GF-D8 (cell line): ENCODE results near the gene DAZAP2.

Experiments
- DNase-seq: peaks from one replicate; lab custom pipeline; 2025; lab: John Stamatoyannopoulos, UW

DAZAP2 gene

GRCh38 chr12:51238510-51239334 lies at the start of gene DAZAP2:
Gene DAZAP2, plus strand, starts transcription at chr12:51238826. Its CDS starts 82 bp downstream, at chr12:51238908.
- DNase-seq: peak; percentile 89

DNA sequence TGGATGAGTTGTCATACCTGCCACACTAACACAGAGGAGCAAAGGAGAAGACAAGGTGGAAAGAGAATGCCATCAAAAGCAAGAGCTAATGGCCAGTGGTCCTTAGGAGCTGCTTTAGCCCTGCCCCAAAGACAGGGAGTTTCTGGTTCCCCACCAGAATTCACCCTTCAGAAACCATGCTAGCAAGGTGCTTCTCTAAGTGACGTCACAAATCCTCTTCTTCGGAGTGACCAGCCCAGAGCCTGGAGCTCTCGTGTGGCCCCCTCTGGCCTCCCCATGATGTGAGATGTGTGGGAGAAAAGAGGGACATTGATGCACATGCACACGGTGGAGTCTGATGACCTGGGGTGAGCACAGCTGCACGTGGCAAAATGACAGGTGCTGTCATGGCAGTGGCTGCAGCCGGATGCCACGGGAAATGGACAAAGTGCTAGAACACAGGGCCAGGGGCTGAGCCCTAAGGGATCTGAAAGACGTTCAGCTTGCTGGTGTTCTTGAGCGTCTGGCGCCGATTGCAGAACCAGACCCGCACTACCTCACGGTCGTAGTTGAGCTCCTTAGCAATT lies 48.8 kb upstream of the DAZAP2 start:
- DNase-seq: no peak

DNA sequence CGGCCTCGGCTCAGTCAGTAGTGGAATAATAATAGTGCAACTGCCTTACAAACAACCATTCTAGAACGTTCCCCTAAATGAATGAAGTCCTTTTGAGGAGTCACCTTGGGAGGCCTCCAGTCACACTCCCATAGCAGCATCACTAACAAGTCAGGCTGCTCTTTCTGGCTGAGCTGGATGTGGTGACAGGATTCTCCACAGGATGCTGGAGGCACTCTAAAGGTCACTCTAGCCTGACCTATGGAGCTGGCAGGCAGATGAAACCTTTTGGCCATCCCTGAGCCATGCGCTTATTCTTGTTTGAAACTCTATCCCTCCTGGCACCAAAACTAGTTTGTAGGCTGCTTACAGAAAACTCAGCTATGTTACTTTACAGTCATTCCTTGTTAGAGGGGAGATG lies 47.8 kb upstream of the DAZAP2 start:
- no peak for DNase-seq

DNA sequence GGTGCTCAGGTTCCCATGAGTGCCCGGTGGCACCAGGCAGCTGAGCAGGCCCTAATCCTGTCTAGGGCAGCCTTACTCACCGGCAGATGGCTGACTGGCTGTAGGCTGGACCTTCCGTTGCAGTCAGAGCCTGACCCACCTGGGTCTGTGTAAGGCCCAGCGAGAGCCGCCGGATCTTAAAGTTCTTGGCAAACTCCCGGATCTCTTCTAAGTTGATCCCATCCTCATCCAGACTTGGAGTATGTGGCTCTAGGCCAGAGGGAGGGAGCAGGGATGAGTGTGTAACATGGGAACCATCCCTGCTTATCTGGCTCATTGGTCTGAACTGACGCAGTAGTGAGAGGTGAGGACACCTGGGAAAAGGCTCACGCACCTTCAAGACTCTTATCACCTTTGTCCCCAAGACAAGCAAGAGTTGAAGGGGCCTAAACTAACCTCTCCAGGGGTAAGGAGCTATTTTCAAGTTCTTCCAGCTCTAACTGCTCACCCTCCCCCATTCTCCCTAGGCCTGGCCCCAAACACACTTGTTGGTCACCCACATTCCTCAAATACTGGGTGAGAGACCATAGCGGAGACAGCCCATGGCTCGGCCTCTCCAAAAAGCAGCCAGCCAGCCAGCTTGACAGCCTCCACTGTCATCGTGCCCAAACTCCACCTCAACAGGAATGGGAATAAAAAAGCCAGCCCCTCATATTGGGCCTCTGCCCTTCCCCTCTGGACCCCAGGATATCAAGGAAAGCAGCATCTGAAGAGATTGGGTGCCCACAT lies 46.9 kb upstream of the DAZAP2 start:
- no peak for DNase-seq

- DNase-seq: no peak
These were observed 46.3 kb upstream of the DAZAP2 start for GRCh38 chr12:51192284-51192671.

DNA sequence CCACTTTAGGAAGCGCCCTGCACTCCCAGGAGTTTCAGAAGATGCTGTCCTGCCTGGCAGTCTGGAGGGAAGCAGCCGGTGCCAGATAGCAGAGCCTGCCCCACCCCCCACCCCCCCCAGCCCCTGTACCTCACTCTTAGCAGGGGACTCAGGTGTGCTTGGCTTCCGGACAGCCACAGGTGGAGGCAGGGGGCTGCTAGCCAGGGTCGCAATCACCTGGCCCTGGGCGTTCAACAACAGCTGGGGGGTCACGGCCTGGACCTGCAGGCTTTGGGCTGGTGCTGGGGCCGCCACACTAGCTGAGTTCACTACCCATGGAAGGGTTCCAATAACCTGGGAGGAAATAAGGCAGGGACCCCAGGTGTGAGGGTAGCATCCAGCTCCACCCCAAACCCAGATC lies 42.8 kb upstream of the DAZAP2 start:
- DNase-seq: no peak

- DNase-seq: no peak
These were observed 42.1 kb upstream of the DAZAP2 start for GRCh38 chr12:51196547-51196946.

DNA sequence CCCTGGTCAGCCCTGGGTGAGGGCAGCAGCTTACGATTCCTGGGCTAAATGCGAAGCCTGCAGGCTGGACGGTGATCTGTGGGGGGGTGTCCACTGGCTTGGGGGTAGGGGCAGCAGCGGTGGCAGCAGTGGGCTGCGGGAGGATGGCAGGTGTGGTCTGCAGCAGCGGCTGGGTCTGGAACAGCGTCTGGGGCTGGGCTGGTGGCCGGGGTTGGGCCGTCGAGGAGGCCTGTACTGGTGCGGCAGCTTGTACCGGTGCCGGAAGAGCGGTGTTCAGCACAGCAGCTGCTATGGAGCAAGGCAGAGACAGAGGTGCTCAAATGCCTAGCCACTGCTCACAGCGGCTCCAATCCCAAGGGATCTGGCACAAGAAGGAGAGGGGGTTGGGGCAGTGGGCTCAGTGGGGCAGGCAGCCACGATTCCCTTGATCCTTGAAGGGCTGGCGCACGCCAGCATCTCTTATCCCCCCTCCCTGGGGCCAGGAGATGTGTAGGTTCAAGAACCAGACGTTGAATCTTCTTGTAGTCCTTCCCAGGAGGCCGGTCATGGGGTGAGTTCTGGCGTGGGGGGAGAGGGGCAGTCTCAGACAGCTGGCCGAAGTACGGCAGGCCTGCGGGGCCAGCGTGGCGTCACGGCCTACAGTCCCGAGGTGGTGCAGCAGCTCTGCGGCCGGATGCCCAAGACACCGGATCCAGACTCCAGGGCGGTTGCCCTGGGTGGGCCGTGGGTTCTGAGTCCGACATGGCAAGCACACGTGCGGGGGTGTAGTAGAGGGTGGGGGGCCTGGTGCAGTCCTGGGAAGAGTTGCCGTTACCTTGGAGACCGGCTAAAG lies 40.7 kb upstream of the DAZAP2 start:
- DNase-seq: no peak

DNA sequence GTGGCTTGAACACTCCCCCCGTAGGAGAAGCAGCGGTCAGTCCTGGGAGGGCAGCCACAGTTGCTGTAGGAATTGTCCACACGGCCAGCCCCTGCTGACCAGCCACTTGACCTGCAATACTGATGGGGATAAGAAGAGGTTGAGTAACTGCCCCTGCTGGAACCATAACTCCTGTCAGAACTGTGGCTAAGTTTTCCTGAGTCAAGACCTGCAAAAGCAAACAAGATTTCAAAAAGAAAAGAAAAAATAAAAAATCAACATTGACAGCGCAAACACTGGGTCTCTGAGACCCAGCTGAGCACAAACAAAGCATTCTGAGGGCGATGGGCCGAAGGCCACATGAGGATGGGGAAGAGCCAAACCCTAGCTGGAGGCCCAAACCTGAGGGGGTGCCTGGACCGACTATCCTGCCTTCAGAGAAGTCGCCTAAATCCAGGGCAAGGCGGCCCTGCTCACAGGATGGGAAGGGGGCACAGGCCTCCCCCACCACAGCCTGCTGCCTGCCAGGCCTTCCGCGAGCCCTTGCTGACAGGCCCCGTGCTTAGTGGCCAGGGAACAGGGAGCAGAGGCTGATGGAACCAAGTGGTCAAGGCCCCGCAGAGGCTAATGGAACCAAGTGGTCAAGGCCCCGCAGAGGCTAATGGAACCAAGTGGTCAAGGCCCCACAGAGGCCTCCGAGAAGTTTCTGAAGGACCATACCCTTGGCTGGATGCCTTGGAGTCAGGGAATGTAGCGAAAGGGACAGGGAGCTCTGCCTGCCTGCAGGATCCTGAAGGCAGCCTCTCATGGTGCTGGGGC lies 39.9 kb upstream of the DAZAP2 start:
- DNase-seq: no peak

DNA sequence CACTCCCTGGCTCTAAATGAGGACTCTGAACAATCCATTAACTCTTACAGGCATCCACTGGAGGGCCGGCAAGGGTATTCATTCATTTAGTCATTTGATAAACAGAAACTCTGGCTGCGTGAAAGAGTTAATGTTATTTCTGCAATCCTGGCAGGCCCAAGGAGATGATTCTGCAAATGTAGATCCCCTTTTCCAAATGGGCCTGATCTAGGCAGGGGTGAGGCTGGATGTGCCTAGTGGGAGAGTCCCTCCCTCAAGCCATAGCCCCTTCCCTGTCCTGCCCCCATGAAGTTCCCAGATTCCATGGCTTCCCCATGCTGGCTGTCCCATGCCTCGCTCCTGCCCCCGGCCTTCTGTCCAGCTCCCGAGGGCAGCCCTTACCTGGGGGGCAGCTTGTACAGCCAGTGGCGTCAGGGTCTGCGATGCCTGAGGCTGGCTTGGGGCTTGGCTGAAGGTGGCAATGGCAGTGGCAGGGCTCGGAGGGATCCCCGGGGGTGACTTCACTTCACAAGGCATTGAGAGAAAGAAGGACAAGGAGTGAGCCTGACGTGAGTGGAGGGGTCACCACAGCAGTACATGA lies 39.2 kb upstream of the DAZAP2 start:
- no peak for DNase-seq

DNA sequence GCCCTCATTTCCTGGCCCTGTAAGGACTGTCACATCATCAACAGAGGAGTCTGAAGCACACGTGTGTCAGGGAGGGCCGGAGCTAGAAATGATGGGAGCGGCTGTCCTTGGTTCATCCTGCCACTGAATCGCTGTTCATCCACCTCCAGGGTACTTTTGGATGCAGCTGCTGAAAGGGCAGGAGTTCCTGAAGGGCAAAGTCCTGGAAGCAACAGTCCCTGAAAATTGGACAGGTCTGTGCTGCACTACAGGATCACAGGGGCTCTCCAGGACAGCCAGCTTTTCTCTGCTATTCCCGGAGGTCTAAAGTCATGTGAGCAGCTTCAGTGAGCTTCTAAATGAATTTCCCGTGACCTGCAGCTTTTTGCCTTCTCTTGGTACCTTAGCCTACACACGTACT lies 38.5 kb upstream of the DAZAP2 start:
- DNase-seq: no peak

- DNase-seq: no peak
These were observed 37.8 kb upstream of the DAZAP2 start for GRCh38 chr12:51200806-51201205.

DNA sequence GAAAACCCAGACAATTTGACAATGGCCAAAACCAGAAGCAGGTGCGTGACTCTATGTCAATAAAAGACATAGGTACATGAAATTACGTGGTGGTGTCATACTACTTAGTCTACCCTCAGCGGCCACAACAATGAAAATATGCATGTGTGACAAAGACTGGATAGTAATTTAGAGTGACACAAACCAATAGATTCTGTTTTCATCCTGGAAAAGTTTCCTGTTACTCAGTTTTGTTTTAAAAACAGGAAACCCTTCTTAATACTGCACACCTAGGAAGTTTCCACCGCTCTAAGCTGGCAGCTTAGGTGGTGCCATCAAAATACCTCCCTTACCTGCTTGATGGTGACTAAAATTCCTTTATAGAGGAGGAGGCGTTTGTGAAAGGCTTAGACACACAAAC lies 35.9 kb upstream of the DAZAP2 start:
- DNase-seq: no peak

DNA sequence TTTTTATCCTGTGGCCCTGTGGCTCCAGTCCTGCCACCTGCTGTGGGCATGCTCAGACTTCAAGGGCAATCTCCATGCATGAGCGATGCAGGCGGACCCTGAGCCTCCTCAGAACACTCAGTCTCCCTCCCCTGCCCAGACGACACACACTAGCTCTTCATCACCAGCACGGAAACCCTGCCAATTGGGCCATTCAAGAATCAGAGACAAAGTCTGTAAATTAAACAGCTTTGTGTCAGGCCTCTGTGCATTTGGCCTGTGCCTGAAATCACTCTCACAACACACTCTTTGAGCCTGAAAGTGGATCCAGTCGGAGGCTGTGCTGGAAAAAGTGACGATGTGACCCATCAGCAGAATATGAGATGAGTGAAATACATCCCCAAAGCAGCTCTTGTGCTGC lies 33.3 kb upstream of the DAZAP2 start:
- DNase-seq: no peak

DNA sequence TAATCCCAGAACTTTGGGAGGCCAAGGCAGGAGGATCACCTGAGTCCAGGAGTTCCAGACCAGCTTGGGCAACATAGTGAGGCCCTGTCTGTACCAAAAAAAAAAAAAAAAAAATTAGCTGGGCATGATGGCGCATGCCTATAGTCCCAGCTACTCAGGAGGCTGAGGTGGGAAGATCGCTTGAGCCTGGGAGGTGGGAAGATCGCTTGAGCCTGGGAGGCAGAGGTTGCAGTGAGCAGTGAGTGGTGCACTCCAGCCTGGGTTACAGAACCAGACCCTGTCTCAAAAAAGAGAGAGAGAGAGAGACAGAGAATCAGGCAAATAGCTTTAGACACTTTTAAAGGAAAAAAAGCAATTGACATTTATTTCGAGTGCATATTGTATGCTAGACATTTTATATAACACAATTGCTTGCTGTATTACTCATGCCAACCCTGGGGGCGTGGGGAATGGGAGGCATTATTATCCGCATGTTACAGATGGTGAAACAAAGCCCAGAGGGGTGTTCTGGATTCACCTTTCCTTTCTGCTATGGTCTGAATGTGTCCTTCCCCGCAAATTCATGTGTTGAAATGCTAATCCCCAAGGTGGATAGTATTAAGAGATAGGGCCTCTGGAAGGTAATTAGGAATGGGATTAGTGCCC lies 30.5 kb upstream of the DAZAP2 start:
- no peak for DNase-seq

DNA sequence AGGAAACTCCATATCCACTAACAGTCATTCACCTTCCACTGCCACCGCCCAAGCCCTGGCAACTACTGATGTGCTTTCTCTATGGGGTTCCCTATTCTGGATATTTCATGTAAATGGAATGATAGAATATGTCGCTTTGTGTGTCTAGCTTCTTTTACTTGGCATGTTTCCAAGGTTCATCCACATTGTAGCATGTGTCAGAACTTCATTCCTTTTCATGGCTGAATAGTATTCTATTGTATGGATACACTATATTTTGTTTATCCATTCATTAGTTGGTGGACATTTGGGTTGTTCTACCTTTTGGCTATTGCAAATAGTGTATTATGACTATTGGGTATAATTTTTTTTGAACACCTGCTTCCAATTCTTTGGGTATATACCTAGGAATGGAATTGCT lies 29.4 kb upstream of the DAZAP2 start:
- DNase-seq: no peak

- DNase-seq: no peak
These were observed 27.8 kb upstream of the DAZAP2 start for GRCh38 chr12:51210690-51211395.

- DNase-seq: no peak
These were observed 23.7 kb upstream of the DAZAP2 start for GRCh38 chr12:51214895-51215294.

DNA sequence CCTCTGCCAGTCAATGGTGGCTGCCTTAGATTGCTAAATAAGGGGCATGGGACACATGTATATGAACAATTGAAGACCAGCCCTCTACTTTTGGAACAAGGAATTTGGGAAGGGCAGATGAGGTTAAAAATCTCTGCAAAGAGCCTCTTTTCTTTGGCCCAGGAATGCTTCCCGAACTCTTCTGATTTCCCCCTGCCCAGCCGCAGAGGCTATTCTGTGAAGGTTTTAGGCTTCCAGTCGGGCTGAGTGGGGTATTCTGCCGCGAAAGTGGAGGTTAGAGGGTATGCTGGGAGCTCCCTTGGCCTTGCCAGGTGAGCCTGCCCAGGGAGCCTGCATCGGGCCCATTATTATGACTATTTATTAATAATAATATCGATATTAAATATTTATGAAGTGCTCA lies 22.0 kb upstream of the DAZAP2 start:
- DNase-seq: no peak
